ENCODE data around the gene GALNT17.

GRCh38 chr7:71384094-71384493 lies 252.2 kb downstream of the GALNT17 start:
- no peak for TF ChIP-seq CTCF (optimal IDR thresholded peaks at IDR 0.05 in 1 of 3, IDR thresholded peaks at IDR 0.05 in 1 of 3, conservative IDR thresholded peaks at IDR 0.05 in 1 of 3; ENCODE audit: extremely low read depth in 1 of 3, insufficient read depth in 2 of 3, low read length in 3 of 3)
- TF ChIP-seq EZH2 (IDR thresholded peaks at IDR 0.05; ENCODE audit: low read length) = no peak
